ENCODE data around the gene TM4SF18. TPM values are rescaled to one million over a fixed set of nuclear protein-coding genes. Genes with fewer than 3 reads are reported as not detected.

Gene TM4SF18
- total RNA-seq, 2 experiments from 2014 or later = not detected

- Histone ChIP-seq H3K79me2 (ENCODE audit: insufficient read depth, low read depth, low read length) (no peaks in the 10 kb centered on the region), H3K36me3 (ENCODE audit: insufficient read depth, low read length) (no peaks in the 10 kb centered on the region), H2AFZ (ENCODE audit: low read length) (no peak overlapping the region), H3K4me2 (ENCODE audit: low read length) (no peak overlapping the region), H3K9me3 (ENCODE audit: low read length) (no peaks in the 10 kb centered on the region), H3K9me2 (ENCODE audit: insufficient read depth, low read length) (no peaks in the 10 kb centered on the region), H3K27ac (ENCODE audit: low read depth, low read length, poor library complexity, severe bottlenecking) (no peak overlapping the region), H4K20me1 (ENCODE audit: insufficient read depth, low read length) (no peaks in the 10 kb centered on the region), H3K4me1 (ENCODE audit: insufficient read depth, low read length, poor library complexity, severe bottlenecking) (no peaks in the 10 kb centered on the region), H3K4me3 (ENCODE audit: low read depth, low read length, poor library complexity, severe bottlenecking) (no peak overlapping the region)
- CTCF ChIA-PET (ENCODE audit: unreplicated experiment) = no interaction called here
- intact Hi-C loops (cut with micrococcal nuclease; ENCODE audit: unreplicated experiment) = no loop called here
- POLR2A ChIA-PET = interaction anchor here (0.7 kb wide), 1 partner anchor 68 kb away, joined by 3 read pairs; no protein-coding TSS in a partner anchor
- TF ChIP-seq EZH2phosphoT487 (IDR thresholded peaks at IDR 0.05; ENCODE audit: borderline replicate concordance, low read depth, low read length) = no peak
- TF ChIP-seq CTCF (conservative IDR thresholded peaks at IDR 0.05; ENCODE audit: low read length) = no peak
- no peak for DNase-seq (ENCODE audit: low spot score)
- BruUV-seq (replicated peaks) = no TSS peak
Measured at GRCh38 chr3:149368674-149369497, 35.5 kb upstream of the TM4SF18 start.

GRCh38 chr3:149368201-149368673 is 34.8 kb upstream of the TM4SF18 start:
- intact Hi-C loops (cut with micrococcal nuclease; ENCODE audit: unreplicated experiment) = no loop called here
- no peak overlapping the region for H3K27ac ChIP-seq (ENCODE audit: low read depth, low read length, poor library complexity, severe bottlenecking)
- no peak overlapping the region for H3K4me3 ChIP-seq (ENCODE audit: low read depth, low read length, poor library complexity, severe bottlenecking)
- no peaks in the 10 kb centered on the region for H3K9me3 ChIP-seq (ENCODE audit: low read length)
- no peaks in the 10 kb centered on the region for H4K20me1 ChIP-seq (ENCODE audit: insufficient read depth, low read length)
- H3K4me2 ChIP-seq (ENCODE audit: low read length) = no peak overlapping the region
- H3K9me2 ChIP-seq (ENCODE audit: insufficient read depth, low read length) = no peaks in the 10 kb centered on the region
- H2AFZ ChIP-seq (ENCODE audit: low read length) = no peak overlapping the region
- TF ChIP-seq CTCF (conservative IDR thresholded peaks at IDR 0.05; ENCODE audit: low read length) = no peak
- TF ChIP-seq EZH2phosphoT487 (IDR thresholded peaks at IDR 0.05; ENCODE audit: borderline replicate concordance, low read depth, low read length) = no peak
- H3K36me3 ChIP-seq (ENCODE audit: insufficient read depth, low read length) = no peaks in the 10 kb centered on the region
- no peak for DNase-seq (ENCODE audit: low spot score)
- no TSS peak for BruUV-seq (replicated peaks)
- no peaks in the 10 kb centered on the region for H3K4me1 ChIP-seq (ENCODE audit: insufficient read depth, low read length, poor library complexity, severe bottlenecking)
- ChIA-PET CTCF (ENCODE audit: unreplicated experiment) (no interaction called here), POLR2A (interaction anchor here (0.7 kb wide), 1 partner anchor 68 kb away, joined by 3 read pairs; no protein-coding TSS in a partner anchor)
- no peaks in the 10 kb centered on the region for H3K79me2 ChIP-seq (ENCODE audit: insufficient read depth, low read depth, low read length)
